Skin epidermis (tissue), 12 donors: ENCODE data around the gene OR51E2.
"Not testable (repeated sequence)": the region's sequence is repeated elsewhere in the genome, so short reads cannot be mapped to it uniquely, and the experiment has no call there.

ENCODE experiments used
- H3K27ac ChIP-seq, 21 experiments: fragments of 200-600 bp; sonication (generic) in 11 of 21; one replicate each; pipeline ENCODE4 v1.5.0; 2020; ENCODE audit warnings: mild to moderate bottlenecking in 3 of 21, inconsistent platforms in 2 of 21, moderate library complexity in 2 of 21
- H3K4me3 ChIP-seq, 7 experiments: fragments of 200-600 bp; sonication (generic) in 2 of 7; one replicate each; pipeline ENCODE4 v1.5.0; 2020; ENCODE audit warnings: inconsistent platforms in 2 of 7, mild to moderate bottlenecking in 2 of 7, moderate library complexity in 1 of 7

Gene OR51E2, protein sequence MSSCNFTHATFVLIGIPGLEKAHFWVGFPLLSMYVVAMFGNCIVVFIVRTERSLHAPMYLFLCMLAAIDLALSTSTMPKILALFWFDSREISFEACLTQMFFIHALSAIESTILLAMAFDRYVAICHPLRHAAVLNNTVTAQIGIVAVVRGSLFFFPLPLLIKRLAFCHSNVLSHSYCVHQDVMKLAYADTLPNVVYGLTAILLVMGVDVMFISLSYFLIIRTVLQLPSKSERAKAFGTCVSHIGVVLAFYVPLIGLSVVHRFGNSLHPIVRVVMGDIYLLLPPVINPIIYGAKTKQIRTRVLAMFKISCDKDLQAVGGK

DNA sequence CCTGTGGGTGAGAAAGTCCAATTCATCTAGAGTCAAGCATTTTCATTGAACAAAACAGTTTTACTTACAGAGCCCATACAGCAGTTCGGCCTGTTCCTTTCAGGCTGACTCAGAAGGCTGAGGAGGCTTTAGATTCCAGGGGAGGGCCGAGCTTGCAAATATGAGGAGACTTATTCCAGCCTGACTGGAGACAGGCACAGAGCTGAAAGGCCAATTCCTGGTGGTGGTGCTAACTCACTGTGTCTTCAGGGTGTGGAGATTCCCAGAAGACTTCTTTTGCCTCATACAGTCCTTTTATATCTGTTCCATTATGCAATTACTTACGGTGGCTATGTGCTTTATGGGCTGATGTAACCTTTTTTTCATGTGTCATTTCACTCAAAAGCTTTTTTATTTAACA, at the start of gene OR51E2:
Gene OR51E2 (minus strand): TSS at position 269 of the 400 bp plus-strand sequence. CDS start 15,142 bp downstream, outside the sequence.
- Histone ChIP-seq H3K27ac (no peak within 1 kb of the TSS), H3K4me3 (no peak within 1 kb of the TSS)

DNA sequence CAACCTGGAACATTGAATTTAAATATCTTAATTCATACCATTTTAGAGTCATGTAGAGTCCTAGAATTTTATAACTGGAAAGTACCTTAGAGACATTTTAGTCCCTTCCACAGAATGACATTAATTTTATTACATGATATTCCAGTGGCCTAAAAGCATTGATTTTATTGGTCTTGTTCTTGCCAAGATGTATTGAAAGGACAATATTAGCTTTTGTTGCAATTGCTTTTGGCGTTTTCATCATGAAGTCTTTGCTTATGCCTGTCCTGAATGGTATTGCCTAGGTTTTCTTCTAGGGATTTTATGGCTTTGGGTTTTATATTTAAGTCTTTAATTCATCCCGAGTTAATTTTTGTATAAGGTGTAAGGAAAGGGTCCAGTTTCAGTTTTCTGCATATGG, 43.1 kb upstream of the OR51E2 start:
- H3K27ac ChIP-seq: no peak overlapping the region
- H3K4me3 ChIP-seq: no peak overlapping the region

- Histone ChIP-seq H3K4me3 (no peak overlapping the region), H3K27ac (no peak overlapping the region)
Measured at GRCh38 chr11:4727171-4727570, 29.5 kb upstream of the OR51E2 start.

DNA sequence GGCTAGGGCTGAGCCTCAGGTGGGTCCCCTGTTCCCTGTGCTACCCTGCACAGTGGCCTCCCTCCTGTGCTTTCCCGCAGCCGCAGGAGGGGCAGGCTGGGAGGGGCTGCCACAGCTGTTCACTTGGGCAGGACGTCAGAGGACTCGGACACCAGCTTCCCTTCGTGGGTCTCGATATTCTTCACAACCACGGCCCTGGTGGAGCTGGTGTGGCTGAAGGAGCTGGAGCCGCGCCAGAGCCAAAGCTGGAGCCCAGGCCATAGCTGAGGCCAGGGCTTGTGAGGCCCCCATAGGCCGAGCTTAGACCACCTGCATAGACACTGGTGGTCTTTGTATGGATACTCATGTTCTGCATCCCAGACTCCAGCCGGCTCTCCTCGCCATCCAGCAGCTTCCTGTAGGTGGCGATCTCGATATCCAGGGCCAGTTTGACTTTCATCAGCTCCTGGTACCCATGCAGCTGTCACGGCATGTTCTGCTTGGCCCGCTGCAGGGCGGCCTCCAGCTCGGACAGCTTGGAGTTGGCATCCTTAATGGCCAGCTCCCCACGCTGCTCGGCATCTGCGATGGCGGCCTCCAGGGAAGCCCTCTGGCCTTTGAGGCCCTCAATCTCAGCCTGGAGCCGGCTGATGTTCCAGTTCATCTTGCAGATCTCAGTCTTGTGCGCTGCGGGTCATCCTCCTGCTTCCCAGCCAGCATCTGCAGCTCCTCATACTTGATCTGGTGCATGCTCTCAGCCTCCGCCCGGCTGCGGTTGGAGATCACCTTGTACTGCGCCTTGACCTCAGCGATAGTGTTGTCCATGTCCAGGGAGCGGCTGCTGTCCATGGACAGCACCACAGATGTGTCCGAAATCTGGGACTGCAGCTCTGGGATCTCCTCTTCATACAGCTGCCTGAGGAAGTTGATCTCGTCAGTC, 25.2 kb upstream of the OR51E2 start:
- H3K27ac ChIP-seq, H3K4me3 ChIP-seq: not testable (repeated sequence)

DNA sequence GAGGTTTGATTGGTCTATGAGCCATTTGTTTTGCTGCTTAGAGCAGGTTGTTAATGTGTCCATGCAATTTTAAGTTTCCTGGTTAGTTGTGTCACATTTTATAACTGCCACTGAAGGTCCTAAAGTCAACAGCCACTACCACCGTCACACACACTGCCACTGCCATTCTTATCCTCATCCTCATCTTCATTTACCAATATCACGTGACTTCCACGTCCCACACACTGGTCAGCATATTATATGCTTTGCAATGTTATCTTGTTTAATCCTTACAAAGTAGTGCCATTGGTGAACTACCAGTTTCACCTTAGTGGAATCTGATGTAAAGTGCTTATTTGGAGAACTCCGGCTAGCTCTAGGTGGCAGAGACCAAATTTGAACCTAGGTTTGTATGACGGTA, 16.6 kb upstream of the OR51E2 start:
- H3K4me3 ChIP-seq: no peak overlapping the region
- H3K27ac ChIP-seq: no peak overlapping the region

DNA sequence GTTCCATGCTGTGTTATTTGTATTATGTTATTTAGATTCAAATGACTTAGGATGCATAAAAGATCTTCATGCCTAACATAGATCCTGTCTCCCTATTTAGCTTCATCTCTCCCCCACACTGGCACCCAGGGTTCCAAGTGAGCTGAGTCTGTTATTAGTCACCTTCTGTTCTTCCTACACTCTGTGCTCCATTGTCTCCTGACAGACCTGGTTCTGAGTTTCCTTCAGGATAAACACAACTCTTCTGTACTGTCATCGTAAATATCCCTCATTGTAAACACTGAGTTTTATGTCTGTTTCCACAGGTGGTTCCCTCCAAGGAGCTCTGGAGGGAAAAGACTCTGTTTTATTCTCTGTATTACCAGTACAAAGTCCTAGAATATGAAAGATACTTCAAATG, 15.6 kb upstream of the OR51E2 start:
- Histone ChIP-seq H3K27ac (no peak overlapping the region), H3K4me3 (no peak overlapping the region)

- Histone ChIP-seq H3K27ac (no peak overlapping the region), H3K4me3 (no peak overlapping the region)
Measured at GRCh38 chr11:4704790-4705334, 7.2 kb upstream of the OR51E2 start.

DNA sequence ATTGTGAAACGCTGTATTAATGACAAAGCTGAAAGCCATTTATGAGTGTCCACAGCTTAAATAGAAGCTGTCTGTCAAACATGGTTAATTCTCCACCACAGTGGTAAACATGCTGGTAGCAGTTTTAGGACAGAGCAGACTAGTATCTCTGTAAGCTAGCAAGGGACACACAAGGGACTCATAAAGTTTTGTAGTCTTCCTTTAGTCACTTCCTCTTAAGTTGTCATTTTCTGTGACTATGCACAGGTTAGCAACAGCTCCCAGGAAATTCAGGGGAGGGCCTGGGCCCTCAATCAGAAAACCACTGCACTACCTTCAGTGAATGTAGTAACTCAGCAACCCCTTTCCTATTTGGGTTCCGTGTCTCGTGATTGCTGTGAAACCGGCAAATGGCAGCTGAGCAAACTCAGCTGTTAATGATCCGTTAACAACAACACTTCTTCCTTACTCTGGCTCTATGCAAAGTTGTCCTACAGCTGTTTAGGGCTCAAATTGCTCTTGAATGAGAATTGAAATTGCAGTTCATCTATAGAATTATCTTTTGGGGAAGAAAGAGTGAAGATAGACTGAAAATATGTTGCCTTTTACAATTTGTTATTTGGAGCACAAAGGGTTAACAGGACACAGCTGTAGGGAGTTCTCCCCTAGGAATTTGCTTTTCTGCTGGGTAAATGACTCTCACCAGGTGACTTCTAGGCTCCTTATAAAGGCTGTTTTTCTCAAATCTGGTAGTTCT, 6.6 kb upstream of the OR51E2 start, which contains the start of gene MMP26:
Gene MMP26 (plus strand): TSS at position 731 of the 736 bp plus-strand sequence.
- Histone ChIP-seq H3K27ac (no peak within 1 kb of the TSS), H3K4me3 (no peak within 1 kb of the TSS)

DNA sequence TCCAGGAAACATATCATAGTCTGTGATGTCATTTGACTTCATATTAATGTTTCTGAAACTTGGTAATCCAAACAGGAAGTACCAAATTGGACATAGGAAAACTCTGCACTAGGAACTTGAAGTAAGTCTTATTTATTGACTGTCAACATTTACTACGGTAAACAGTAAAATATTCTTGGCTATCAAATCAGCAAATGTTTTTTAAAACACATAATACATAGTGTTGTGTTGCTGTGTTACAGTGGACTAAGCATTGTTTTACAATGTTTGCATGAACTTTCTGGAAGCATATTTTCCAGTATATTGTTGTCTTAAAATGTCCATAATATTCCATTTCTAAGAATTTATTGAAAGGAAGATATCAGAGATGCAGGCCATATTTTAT, 2.8 kb upstream of the OR51E2 start:
- H3K4me3 ChIP-seq: no peak overlapping the region
- no peak overlapping the region for H3K27ac ChIP-seq

DNA sequence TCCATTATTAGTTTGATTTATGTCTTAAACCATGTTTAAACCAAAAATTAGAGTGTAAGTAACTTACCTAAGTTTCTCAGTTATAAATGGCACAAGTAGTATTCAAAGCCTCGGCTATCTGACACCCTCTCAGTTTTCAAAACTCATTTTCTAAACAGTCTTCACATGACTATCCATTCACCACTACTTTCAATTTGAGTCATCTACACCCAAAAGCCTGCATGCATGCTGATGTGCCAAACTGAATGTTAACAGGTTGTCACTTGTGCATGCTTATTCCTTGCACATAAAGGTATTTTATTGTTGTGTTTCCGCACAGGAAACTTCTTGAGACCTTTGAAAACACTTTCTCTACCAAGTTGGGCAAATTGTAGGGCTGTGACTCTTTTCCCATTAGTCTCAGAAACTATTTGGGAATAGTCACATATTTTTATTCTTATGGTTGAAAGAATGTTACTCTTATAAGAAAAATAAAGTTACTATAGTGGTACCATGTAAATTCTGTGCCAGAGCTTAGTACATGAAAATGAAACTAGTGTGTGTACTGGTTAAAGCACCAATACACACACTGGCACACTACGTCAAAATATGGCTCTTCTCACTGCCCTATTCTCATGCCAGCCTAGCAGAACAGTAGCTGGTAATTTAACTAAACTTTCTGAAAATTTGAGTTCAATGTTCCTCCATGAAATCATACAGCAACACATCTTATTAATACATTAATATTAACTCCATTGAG, 2.2 kb upstream of the OR51E2 start:
- H3K27ac ChIP-seq: no peak overlapping the region
- no peak overlapping the region for H3K4me3 ChIP-seq

DNA sequence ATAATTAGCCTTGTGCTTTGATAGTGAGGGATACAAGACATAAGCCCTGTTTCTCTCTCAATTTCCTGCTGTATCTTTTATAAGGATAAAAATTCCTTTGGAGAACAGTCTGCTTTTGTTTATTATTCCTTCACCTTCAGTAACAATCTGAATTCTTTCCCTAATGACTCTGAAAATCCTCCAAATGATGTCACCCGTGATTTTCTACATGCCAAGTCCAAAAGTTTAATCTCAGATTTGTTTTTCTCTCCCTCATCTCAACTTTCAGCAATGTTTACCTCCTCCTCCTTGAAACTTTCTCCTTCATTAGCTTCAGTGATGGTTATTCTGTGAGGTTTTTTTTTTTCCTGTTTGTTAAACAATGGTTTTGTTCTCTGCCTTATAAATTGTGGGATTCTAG, 2.2 kb downstream of the OR51E2 start:
- no peak overlapping the region for H3K4me3 ChIP-seq

DNA sequence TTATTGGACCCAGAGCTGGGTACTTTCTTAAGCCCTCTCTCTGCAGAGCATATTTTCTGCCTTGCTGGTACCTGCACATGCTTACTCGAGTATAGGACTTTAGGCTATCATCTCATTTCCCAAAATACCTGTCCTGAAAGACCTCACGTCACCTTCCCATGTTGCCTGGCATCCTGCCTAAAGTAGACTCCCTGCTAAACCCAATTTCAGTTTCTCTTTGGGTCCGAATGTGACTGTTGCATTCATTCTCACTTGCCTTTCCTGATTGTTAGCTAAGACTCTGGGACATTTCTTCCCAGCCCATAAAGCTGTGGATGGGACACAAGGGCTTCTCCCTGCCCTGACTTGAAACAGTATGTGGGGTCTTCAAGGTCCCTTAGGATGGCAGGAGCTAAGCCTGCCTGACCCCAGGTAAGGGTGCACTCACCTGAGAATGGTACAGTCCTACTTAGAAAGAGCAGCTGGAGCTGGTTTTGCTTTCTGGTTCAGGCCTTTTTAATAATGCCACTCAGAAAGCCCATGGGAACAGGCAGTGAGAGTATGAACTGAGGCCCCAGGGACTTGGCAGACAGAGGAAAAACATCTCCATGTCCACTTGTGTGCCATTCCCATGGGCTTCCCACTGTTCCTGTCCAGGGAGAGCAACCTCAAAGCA, 12.9 kb downstream of the OR51E2 start:
- no peak overlapping the region for H3K4me3 ChIP-seq
- no peak overlapping the region for H3K27ac ChIP-seq

More for the DNA sequence above, 2.2 kb downstream of the OR51E2 start:
- H3K27ac ChIP-seq: no peak overlapping the region

DNA sequence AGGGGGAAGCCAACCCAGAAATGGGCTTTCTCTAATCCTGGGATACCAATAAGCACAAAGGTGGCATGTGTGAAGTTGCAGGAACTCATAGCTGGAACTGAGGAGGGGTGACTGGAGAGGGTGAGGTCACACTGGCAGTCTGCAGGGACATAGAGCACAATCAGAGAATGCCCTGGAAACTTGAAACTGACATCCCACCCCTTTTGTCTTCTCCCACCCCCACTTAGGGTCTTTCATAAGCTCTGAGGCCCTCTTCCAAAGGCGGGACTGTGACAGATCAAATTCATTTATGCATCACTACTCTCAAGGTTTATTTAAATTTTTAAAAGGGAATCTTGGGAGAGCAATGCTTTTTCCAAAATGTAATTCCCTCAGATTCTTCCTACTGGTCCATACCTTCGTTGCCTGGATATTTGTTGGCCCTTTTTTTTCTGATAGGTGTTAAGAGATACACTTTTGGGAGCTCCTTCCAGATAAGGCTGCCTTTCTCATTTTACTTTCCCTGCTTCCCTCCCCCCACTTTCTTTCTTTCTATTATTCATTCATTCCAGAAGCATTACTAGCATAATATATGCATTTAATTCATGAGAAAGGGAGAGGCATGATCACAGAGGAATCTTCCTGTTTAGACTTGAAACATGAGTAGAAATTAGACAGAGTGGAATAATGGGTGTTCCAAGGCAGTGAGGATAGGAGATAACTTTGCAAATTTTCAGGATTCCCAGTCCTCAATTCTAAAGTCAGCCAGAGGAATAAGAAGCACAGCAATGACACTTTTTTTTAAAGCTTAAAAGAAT, 14.8 kb downstream of the OR51E2 start:
- H3K4me3 ChIP-seq: no peak overlapping the region
- no peak overlapping the region for H3K27ac ChIP-seq

- H3K4me3 ChIP-seq: no peak overlapping the region
- H3K27ac ChIP-seq: no peak overlapping the region
Measured at GRCh38 chr11:4680341-4680740, 17.3 kb downstream of the OR51E2 start.

- Histone ChIP-seq H3K4me3 (no peak overlapping the region), H3K27ac (no peak overlapping the region)
Measured at GRCh38 chr11:4677948-4678347, 19.7 kb downstream of the OR51E2 start.

DNA sequence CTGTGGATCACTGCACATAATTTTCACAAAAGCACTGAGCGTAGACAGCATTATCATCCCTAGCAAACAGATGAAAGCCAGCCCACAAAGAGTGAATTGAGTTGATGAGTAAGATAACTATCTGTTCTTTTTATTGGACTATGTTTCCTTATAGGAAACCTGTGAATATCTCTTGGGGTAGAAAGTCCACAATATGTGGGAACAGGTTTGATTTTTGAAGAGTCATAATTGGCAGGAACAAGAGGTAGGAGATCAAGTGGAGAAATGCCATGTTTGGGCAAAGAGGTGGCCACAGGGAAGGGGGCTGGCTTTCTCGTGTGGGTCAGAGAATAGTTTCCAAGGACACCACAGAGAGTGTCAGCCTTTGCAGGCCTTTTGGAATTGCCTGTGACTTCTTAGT, 23.9 kb downstream of the OR51E2 start:
- Histone ChIP-seq H3K27ac (no peak overlapping the region), H3K4me3 (no peak overlapping the region)

GRCh38 chr11:4672470-4672869, 25.2 kb downstream of the OR51E2 start:
- no peak overlapping the region for H3K27ac ChIP-seq
- H3K4me3 ChIP-seq: no peak overlapping the region

- no peak overlapping the region for H3K27ac ChIP-seq
- no peak overlapping the region for H3K4me3 ChIP-seq
Measured at GRCh38 chr11:4671741-4672140, 25.9 kb downstream of the OR51E2 start.
